ENCODE results near the gene DTNB. TPM values are rescaled to one million over a fixed set of nuclear protein-coding genes. Genes with fewer than 3 reads are reported as not detected.
"Not testable (repeated sequence)": the region's sequence is repeated elsewhere in the genome, so short reads cannot be mapped to it uniquely, and the experiment has no call there.

Gene DTNB
- total and polyA plus RNA-seq, 2 donors (not counting 1 experiment from before 2014, with no cell fraction given), result 5.1 to 5.4 TPM

- H3K27me3 ChIP-seq (ENCODE audit: control insufficient read depth, insufficient read depth, low read length), result no peaks in the 10 kb centered on the region
- TF ChIP-seq EZH2 (IDR thresholded peaks at IDR 0.05; ENCODE audit: low read length, missing control alignments), result no peak
- no peak for TF ChIP-seq CTCF (conservative IDR thresholded peaks at IDR 0.05 in 1 of 2, IDR thresholded peaks at IDR 0.05 in 1 of 2; ENCODE audit: low read depth in 1 of 2, low read length in 2 of 2)
- DNase-seq (ENCODE audit: low read depth in 2 of 2), result no peak
- H3K36me3 ChIP-seq (ENCODE audit: control insufficient read depth, insufficient read depth, low read length), result no peaks in the 10 kb centered on the region
- H3K4me3 ChIP-seq (replicated peaks in 1 of 4; ENCODE audit: control extremely low read depth in 1 of 4, insufficient read depth in 1 of 4, low read depth in 3 of 4, low read length in 4 of 4), result no peak overlapping the region
- H3K9me3 ChIP-seq (ENCODE audit: control insufficient read depth, insufficient read depth, low read depth, low read length), result no peaks in the 10 kb centered on the region
- no peak overlapping the region for H3K27ac ChIP-seq (ENCODE audit: insufficient read depth, low read length)
- H3K4me2 ChIP-seq (ENCODE audit: extremely low read depth, insufficient read depth, low read length), result no peak overlapping the region
- H3K79me2 ChIP-seq (ENCODE audit: control insufficient read depth, insufficient read depth, low read length), result no peaks in the 10 kb centered on the region
- no peaks in the 10 kb centered on the region for H3K4me1 ChIP-seq (ENCODE audit: control insufficient read depth, extremely low read depth, insufficient read depth, low read length)
- H3K9ac ChIP-seq (ENCODE audit: insufficient read depth, low read length), result no peak overlapping the region
- no peak overlapping the region for H2AFZ ChIP-seq (ENCODE audit: low read length)
- H4K20me1 ChIP-seq (ENCODE audit: control insufficient read depth, extremely low read depth, insufficient read depth, low read length), result no peaks in the 10 kb centered on the region
Measured at GRCh38 chr2:25409468-25409867, 263.9 kb downstream of the DTNB start.

- H2AFZ ChIP-seq (ENCODE audit: low read length), result no peak overlapping the region
- H3K27ac ChIP-seq (ENCODE audit: insufficient read depth, low read length), result no peak overlapping the region
- TF ChIP-seq EZH2 (IDR thresholded peaks at IDR 0.05; ENCODE audit: low read length, missing control alignments) (no peak), CTCF (conservative IDR thresholded peaks at IDR 0.05 in 1 of 2, IDR thresholded peaks at IDR 0.05 in 1 of 2; ENCODE audit: low read depth in 1 of 2, low read length in 2 of 2) (no peak)
- H3K4me3 ChIP-seq (replicated peaks in 1 of 4; ENCODE audit: control extremely low read depth in 1 of 4, insufficient read depth in 1 of 4, low read depth in 3 of 4, low read length in 4 of 4), result no peak overlapping the region
- H3K9ac ChIP-seq (ENCODE audit: insufficient read depth, low read length), result no peak overlapping the region
- no peaks in the 10 kb centered on the region for H4K20me1 ChIP-seq (ENCODE audit: control insufficient read depth, extremely low read depth, insufficient read depth, low read length)
- H3K36me3 ChIP-seq (ENCODE audit: control insufficient read depth, insufficient read depth, low read length), result no peaks in the 10 kb centered on the region
- H3K9me3 ChIP-seq (ENCODE audit: control insufficient read depth, insufficient read depth, low read depth, low read length), result no peaks in the 10 kb centered on the region
- no peak for DNase-seq (ENCODE audit: low read depth in 2 of 2)
- H3K4me2 ChIP-seq (ENCODE audit: extremely low read depth, insufficient read depth, low read length), result no peak overlapping the region
- no peaks in the 10 kb centered on the region for H3K79me2 ChIP-seq (ENCODE audit: control insufficient read depth, insufficient read depth, low read length)
- no peaks in the 10 kb centered on the region for H3K27me3 ChIP-seq (ENCODE audit: control insufficient read depth, insufficient read depth, low read length)
- H3K4me1 ChIP-seq (ENCODE audit: control insufficient read depth, extremely low read depth, insufficient read depth, low read length), result no peaks in the 10 kb centered on the region
Measured at GRCh38 chr2:25409044-25409443, 264.3 kb downstream of the DTNB start.

GRCh38 chr2:25405611-25406295 lies 267.6 kb downstream of the DTNB start:
- H3K27ac ChIP-seq (ENCODE audit: insufficient read depth, low read length), result no peak overlapping the region
- no peaks in the 10 kb centered on the region for H3K27me3 ChIP-seq (ENCODE audit: control insufficient read depth, insufficient read depth, low read length)
- H3K4me3 ChIP-seq (replicated peaks in 1 of 4; ENCODE audit: control extremely low read depth in 1 of 4, insufficient read depth in 1 of 4, low read depth in 3 of 4, low read length in 4 of 4), result no peak overlapping the region
- no peak overlapping the region for H2AFZ ChIP-seq (ENCODE audit: low read length)
- no peaks in the 10 kb centered on the region for H3K36me3 ChIP-seq (ENCODE audit: control insufficient read depth, insufficient read depth, low read length)
- H3K9me3 ChIP-seq (ENCODE audit: control insufficient read depth, insufficient read depth, low read depth, low read length), result no peaks in the 10 kb centered on the region
- no peak for TF ChIP-seq EZH2 (IDR thresholded peaks at IDR 0.05; ENCODE audit: low read length, missing control alignments)
- no peak for TF ChIP-seq CTCF (conservative IDR thresholded peaks at IDR 0.05 in 1 of 2, IDR thresholded peaks at IDR 0.05 in 1 of 2; ENCODE audit: low read depth in 1 of 2, low read length in 2 of 2)
- H3K4me1 ChIP-seq (ENCODE audit: control insufficient read depth, extremely low read depth, insufficient read depth, low read length), result no peaks in the 10 kb centered on the region
- H3K9ac ChIP-seq (ENCODE audit: insufficient read depth, low read length), result no peak overlapping the region
- H4K20me1 ChIP-seq (ENCODE audit: control insufficient read depth, extremely low read depth, insufficient read depth, low read length), result no peaks in the 10 kb centered on the region
- DNase-seq (ENCODE audit: low read depth in 2 of 2), result no peak
- H3K79me2 ChIP-seq (ENCODE audit: control insufficient read depth, insufficient read depth, low read length), result no peaks in the 10 kb centered on the region
- H3K4me2 ChIP-seq (ENCODE audit: extremely low read depth, insufficient read depth, low read length), result no peak overlapping the region

- H2AFZ ChIP-seq (ENCODE audit: low read length); H3K27me3 ChIP-seq (ENCODE audit: control insufficient read depth, insufficient read depth, low read length); H3K27ac ChIP-seq (ENCODE audit: insufficient read depth, low read length); H3K9ac ChIP-seq (ENCODE audit: insufficient read depth, low read length); H3K36me3 ChIP-seq (ENCODE audit: control insufficient read depth, insufficient read depth, low read length); H4K20me1 ChIP-seq (ENCODE audit: control insufficient read depth, extremely low read depth, insufficient read depth, low read length); DNase-seq (ENCODE audit: low read depth in 2 of 2); H3K4me2 ChIP-seq (ENCODE audit: extremely low read depth, insufficient read depth, low read length); H3K79me2 ChIP-seq (ENCODE audit: control insufficient read depth, insufficient read depth, low read length); H3K4me1 ChIP-seq (ENCODE audit: control insufficient read depth, extremely low read depth, insufficient read depth, low read length); H3K9me3 ChIP-seq (ENCODE audit: control insufficient read depth, insufficient read depth, low read depth, low read length); H3K4me3 ChIP-seq (replicated peaks in 1 of 4; ENCODE audit: control extremely low read depth in 1 of 4, insufficient read depth in 1 of 4, low read depth in 3 of 4, low read length in 4 of 4): not testable (repeated sequence)
Measured at GRCh38 chr2:25403120-25403760, 270.1 kb downstream of the DTNB start.

Data from fibroblast of lung (primary cell).